Astrocyte (in vitro differentiated cells and primary cell): ENCODE data around the gene GPR141.

Experiments
- EZH2 ChIP-seq: IDR thresholded peaks from 2 replicates; pipeline ENCODE4 v1.6.1; 2012; ENCODE audit warnings: mild to moderate bottlenecking, low read length, inconsistent platforms; ENCODE audit not compliant: insufficient read depth
- TF ChIP-seq, protein P1 (sequence below): IDR thresholded peaks from 2 replicates; pipeline ENCODE4 v1.5.1; 2011; ENCODE audit warnings: low read depth, mild to moderate bottlenecking, inconsistent platforms, low read length, moderate library complexity; ENCODE audit not compliant: insufficient read depth

DNA sequence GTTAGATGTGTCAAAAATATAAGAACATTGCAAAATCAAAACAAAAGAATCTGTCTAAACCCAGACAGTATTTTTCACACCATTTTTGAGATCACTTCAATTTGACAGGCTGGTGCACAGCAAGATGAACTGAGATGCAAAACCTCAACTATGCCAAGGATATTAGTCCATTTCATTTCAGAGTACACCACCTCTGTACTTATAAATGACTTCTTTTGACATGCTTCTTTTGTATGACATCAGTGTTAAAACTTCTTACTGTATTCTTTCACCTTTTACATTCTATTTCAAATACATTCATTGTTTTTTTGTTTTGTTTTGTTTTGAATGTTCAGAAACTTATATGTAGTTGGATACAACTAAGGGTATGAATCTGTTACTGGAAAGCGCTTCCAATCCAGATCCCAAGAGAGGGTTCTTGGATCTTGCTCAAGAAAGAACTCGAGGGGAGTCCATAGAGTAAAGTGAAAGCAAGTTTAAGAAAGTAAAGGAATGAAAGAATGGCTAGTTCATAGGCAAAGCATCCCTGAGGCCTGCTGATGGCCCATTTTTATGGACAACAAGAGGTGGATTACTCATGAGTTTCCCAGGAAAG, 23.5 kb upstream of the GPR141 start:
- TF ChIP-seq, protein P1, sequence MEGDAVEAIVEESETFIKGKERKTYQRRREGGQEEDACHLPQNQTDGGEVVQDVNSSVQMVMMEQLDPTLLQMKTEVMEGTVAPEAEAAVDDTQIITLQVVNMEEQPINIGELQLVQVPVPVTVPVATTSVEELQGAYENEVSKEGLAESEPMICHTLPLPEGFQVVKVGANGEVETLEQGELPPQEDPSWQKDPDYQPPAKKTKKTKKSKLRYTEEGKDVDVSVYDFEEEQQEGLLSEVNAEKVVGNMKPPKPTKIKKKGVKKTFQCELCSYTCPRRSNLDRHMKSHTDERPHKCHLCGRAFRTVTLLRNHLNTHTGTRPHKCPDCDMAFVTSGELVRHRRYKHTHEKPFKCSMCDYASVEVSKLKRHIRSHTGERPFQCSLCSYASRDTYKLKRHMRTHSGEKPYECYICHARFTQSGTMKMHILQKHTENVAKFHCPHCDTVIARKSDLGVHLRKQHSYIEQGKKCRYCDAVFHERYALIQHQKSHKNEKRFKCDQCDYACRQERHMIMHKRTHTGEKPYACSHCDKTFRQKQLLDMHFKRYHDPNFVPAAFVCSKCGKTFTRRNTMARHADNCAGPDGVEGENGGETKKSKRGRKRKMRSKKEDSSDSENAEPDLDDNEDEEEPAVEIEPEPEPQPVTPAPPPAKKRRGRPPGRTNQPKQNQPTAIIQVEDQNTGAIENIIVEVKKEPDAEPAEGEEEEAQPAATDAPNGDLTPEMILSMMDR: no peak
- no peak for TF ChIP-seq EZH2
